Prostate gland (tissue), 2 donors: ENCODE measurements around the gene TTC31.

Experiments used
- CTCF ChIP-seq, 4 experiments: fragments of 200-600 bp in 2 of 4; fragments of 450-650 bp in 2 of 4; sonication (generic) in 2 of 4; IDR thresholded peaks; 1 replicate in 3 of 4; 2 replicates in 1 of 4; pipeline ENCODE4 v1.5.1; 2016 to 2019; ENCODE audit warnings: antibody characterized with exemption in 4 of 4, mild to moderate bottlenecking in 2 of 4, moderate library complexity in 2 of 4
- POLR2A ChIP-seq: fragments of 450-650 bp; IDR thresholded peaks from one replicate; pipeline ENCODE4 v1.6.1; 2016; ENCODE audit warnings: antibody characterized with exemption, mild to moderate bottlenecking

GRCh38 chr2:74444498-74445318 lies 38.2 kb upstream of the TTC31 start:
- TF ChIP-seq CTCF (IDR thresholded peaks at IDR 0.05) (no peak), POLR2A (no peak)
